NK-92 (cell line): ENCODE data around the gene LCN12.

Experiments
- DNase-seq: peaks from one replicate; lab custom pipeline; 2025; ENCODE audit not compliant: unreplicated experiment; lab: John Stamatoyannopoulos, UW

Gene LCN12

DNA sequence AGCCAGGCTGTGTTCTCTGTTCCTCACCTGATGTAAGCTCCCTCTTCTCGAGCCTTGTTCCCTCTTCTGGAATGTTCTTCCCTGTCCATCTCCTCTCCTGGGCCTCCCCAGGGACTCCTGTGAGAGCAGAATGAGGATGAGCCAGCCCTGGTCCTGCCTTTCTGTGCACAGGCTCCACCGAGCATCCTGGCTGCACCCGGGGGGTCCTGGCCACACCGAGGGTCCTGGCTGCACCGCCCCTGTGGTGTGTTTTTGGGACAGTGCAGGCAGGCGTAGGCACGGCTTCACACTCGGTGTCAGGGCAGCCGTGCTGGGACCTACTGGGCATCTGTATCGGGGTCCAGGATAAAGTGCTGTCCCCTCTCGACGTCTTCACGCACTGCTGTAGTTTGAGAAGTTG lies 25.3 kb upstream of the LCN12 start:
- no peak for DNase-seq

DNA sequence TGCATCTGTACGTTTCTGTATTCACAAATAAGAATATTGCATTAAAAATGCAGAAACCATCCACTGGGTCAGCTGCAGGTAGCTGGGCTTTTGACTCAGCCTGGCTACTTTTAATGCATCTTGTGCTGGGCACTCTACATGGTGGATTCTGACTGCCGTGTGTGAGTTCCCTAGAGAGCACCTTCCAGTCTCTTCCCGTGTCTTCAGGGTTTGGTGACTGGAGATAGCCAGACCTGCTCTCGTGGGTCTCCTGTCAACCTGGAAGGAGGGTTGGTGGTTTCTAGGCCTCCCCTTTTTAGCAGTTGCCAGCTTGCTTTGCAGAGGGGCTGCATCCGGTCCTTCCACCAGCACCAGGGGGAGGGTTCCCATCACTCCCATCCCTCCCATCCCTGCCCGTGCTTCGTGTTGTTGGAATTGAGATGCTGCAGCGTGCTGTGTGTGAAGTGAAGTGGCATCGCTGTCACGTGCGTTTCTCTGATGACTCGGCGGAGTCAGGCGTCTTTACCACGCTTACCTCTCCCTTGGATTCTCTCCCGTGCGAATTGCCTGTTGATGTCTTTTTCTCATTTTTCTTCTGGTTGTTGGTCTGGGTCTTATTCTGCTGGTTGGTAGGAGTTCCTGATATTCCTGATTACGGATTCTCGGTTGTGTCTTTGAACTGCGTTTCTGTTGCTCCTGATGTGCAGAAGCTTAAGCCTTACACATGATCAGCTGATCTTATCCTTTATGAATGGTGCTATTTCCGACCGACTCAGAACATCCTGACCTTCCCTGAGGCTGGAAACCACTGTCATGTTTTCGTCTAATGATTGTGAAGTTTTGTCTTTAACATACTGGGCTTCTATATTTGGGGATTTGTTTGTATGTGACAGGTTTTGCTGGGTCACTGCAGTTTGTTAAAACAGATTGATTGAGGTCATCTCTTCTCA lies 24.5 kb upstream of the LCN12 start:
- DNase-seq = no peak

DNA sequence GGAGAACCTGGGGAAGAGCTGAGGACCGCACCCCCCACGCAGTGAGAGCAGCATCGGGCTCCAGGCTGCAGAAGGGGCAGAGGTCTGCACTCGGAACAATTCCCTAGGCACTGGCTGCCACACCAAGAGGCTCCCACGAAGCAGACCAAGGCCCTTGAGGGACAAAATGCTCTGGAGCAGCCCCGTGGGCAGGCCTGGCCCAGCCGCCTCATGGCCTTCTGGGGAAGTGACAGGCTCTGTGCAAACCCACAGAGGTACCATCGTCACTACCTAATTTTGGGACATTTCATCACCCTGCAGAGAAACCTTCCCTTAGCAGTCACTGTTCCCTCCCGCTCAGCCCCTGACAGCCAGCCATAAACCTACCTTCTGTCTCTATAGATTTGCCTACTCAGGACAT lies 23.5 kb upstream of the LCN12 start:
- DNase-seq = no peak

DNA sequence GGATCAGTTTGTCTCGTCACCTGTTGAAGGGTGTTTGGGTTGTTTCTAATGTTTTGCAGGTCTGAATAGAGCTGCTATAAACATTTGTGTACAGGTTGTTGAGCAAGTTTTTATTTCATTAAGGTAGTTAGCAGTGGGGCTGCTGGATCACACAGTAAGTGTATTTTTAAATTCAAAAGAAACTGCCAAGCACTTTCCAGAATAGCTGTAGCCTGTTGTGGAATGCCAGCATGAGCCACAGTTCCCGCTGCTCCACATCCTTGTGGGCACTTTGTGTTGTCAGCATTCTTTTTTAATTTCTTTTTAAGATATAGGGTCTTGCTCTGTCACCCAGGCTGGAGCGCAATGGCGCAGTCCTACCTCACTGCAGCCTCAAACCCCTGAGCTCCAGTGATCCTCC lies 22.1 kb upstream of the LCN12 start:
- DNase-seq = no peak

DNA sequence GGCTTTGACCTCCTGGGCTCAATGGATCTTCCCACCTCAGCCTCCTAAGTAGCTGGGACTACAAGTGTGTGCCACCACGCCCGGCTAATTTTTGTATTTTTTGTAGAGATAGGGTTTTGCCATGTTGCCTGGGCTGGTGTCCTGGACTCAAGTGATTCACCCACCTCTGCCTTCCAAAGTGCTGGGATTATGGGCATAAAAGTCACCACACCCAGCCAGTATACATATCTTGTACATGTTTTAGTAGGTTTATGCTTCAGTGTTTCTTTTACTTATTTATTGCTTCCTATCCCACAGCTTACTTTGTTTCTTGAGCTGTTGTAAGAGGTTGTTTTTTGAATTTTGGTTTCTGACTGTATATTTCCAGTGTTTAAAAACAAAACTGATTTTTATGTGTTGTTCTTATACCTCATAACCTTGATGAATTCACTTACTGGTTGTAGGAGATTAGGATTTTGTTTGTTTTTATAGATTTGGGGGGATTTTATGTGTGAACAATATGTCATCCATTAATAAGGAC lies 20.4 kb upstream of the LCN12 start:
- no peak for DNase-seq

DNA sequence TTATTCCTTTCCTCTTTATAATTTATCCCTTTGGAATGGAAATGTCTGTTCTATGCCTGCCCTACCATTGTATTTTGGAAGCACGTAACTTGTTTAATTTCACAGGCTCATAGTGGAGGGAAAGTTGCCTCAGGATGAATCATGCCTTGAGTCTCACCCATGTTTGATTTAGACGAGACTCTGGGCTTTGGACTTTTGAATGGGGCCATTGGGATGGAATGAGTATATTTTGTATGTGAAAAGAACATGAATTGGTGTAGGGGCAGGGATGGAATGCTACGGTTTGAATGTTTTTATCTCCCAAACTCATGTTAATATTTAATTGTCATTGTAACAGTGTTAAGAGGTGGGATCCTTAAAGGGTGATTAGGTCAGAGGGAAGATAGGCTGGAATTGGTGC lies 17.8 kb upstream of the LCN12 start:
- DNase-seq = no peak

DNA sequence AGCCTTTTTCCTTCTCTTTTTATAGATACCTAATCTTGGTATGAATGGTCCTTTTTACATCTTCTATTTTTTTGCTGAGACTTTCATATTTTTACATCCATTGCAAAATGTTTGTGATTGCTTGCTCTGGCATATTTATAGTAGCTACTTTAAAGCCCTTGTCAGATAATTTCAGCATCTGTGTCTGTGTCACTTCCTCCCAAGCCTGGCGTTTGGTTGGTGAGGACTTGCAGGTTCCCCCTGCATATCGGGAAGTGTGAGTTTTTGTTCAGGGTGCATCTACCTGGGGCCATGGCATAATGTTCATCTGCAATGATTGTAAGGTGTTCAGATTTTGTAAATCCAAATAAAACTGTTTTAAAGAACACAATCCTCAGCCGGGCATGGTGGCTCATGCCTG lies 16.4 kb upstream of the LCN12 start:
- DNase-seq = no peak

DNA sequence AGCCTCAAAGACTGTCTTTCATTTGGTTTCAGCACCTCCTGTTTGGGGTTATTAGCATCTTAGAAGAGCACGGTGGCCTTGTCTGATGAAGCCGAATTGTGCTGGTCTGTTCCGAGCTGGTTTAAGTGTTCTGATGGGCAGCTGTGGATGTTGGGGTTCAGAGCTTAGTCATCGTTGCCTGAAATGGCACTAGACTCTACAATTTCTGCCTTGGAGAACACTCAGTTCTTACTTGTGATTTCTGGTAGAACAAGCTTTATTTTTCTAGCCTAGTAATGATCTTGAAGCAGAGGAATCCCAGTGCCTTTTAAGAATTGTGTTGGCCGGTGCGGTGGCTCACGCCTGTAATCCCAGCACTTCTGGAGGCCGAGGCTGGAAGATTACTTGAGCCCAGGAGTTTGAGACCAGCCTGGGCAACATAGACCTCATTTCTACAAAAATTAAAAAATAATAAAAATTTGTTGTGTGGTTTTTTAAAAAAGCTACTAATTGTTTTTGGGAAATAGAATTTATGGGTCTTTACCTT lies 15.4 kb upstream of the LCN12 start:
- no peak for DNase-seq

DNA sequence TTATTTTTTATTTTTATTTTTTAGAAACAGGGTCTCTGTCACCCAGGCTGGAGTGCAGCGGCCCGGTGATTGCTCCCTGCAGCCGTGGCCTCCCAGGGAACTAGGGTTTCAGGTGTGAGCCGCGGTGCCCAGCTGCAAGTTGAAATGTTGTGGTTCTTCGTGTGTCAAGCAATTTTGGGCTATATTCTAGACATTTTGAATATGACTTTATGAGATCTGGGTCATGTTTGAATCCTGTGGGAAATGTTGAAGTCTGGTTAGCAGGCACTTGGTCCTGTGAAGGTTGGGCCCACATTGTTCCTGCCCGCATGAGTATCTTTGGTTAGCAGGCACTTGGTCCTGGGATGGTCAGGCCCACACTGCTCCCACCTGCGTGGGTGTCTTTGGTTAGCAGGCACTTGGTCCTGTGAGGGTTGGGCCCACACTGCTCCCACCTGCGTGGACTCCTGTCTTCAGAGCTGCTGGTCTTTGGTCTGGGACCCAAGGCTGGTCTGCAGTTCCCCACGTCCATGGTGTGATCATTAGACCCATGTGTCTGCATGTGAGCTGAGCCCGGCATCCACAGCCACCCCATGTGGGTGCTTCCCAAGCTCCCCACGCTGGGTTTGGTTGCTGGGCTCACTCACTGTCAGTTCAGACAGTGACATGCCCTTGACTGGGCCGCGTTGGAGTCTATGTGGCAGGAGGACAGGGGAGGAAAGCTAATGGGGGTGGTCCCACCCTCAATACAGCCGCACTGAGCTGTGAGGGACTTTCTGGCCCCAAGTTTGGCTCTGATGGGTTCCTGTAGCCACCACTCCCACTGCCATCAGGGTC lies 14.7 kb upstream of the LCN12 start:
- DNase-seq = no peak

DNA sequence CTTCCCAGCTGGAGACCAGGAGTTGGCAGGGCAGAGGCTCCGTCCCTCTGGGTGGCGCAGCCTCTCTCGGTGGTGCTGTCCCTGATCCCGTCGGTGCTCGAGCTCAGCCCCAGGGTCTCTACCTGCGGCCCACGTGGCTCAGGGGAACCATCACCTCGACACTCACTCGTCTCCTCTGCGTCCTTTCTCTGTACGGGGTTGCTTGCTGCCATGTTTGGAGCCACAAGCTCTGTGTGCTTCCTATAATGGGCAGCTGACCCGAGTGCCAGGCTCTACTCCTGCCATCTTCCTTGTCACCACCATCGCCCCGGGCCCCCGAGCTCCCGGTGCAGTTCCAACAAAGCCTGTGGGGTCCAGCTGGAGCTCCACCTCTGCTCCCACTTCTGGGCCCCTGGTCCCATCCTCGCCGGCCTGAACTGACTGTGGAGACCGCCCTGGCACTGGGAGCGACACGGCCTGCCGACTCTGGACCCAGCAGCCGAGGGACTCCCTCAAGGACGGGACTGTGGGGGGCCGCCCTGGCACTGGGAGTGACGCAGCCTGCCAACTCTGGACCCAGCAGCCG lies 12.6 kb upstream of the LCN12 start:
- DNase-seq = no peak

DNA sequence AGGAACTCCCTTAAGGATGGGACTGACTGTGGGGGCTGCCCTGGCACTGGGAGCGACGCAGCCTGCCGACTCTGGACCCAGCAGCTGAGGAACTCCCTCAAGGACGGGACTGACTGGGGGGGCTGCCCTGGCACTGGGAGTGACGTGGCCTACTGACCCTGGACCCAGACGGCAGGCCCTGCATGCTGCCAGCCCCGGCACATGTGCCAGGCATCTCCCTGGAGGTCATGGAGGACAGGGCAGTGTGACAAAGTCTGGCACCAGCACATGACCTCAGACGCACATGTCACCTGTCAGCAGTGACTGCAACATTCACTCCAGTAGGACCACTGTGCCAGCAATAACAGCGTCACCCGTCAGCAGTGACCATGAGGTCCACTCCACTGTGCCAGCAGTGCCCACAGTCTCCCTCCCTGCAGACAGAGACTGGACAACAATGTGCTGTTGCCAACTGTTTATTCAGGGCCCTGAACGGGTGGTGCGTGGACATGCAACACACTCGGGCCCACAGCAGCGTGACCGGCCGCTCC lies 12.0 kb upstream of the LCN12 start:
- DNase-seq = no peak

DNA sequence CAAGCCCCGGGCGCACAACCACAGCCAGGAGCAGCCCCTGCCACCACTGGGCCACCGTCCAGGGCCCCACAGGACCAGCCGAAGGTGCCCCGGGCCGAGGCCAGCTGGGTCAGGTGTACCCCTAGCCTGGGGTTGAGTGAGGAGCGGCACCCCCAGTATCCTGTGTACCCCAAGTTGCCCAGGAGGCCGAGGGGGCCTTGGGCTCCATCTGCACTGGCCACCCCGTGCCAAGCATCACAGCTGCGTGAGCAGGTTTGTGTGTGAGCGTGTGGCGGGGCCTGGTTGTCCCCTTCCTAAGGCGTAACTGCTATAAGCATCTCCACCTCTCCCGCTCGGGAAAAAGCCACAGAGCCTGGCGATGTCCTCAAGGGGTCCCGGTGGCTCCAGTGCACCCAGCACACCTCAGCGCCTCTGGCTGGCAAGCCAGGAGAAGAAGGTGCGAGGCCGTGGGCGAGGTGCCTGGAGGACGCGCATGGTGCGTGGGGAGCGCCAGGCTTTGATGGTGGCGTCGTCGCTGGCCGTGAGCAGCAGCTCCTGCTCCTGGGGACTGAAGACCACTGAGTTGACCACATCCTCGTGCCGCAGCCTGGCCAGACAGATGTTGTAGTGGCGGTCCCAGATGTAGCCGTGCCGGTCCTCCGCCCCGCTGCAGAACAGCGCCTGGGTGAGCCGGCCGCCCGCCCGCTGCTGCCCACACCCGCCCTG lies 11.4 kb upstream of the LCN12 start:
- DNase-seq = no peak

DNA sequence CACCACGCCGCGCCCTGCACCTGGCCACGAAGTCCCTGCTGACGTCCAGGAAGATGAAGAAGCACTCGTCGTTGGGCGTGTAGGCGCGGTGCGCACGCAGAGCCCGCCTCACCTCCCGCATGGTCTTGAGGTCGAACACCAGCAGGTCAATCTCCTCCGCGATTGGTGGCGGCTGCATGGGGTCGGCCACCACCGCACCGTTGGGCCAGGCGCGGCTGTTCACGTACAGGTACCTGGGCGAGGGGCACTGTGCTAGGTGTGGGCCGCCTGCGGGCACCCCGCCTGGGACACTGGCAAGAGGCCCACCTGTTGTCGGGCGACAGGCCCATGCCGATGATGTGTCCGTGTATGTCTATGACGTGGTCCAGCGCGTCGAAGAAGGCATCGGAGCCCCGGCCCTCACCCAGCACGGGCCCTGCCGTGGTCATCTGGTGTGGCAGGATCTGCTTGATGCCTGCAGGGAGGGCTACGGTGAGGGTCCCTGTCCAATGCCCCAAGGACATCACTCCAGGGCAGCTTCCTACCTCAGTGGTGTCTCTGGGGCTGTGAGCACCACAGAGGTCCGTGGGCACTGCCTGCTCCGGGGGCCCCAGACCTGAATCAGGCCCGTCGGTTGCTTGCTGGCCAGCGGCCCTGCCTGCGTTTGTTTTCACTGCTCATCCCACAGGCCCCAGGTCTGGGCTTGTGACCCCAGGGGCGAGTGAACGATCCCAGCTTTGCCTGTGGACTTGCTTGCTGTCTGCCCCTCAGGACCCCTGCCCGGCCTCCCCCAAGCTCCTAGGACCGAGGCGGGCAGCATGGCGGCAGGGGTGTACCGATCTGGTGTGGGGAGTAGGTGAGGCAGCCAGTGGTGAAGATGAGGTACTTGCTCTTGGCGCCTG lies 10.6 kb upstream of the LCN12 start:
- DNase-seq = no peak

DNA sequence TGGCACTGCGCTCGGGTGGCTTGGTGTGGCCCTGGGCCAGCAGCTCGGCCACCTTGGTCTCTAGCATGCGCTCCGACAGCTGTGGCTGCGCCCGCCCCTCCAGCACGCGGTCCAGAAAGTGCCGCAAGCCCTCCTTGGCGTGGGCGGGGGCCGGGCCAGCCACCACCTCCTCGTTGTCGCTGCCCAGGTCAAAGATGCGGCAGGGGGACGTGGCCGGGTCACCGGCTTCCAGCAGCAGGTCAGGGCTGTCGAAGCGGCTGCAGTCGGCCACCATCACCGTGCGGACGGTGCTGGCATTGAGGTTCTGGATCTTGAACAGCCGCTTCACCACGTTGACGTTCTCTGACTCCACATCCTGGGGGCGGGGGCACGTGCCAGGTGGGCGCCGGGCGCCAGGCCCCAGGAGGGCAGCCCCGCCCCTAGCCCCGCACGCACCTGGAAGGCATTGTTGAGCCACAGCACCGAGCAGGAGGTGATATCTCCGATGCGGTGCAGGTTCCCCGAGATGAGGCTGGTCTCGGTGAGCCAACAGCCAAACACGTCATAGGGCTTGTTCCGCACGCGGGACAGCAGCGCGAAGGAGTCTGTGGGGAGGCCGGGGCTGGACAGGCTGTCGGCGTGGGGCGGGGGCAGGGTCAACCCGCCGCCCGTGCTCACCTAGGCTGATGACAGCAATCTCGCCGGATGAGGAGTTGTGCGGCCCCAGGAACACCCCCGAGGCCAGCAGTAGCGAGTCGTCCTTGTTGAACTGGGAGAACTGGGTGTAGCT lies 9.8 kb upstream of the LCN12 start:
- no peak for DNase-seq

DNA sequence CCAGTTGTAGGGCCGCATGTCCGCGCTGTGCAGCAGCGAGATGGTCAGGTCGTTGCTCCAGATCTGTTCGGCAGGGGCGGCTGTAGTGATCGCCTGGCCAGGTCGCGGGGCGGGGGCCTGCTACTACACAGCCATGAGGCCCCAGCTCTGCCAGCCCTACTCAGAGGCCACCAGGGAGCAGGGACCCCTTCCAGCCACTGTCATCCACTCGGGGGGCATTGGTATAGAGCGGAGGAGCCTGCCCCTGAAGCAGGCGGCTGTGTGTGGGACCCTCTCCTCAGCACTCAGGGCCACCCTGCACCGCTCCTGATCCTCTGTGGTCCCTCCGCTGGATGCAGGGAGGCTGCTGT lies 9.2 kb upstream of the LCN12 start:
- DNase-seq = no peak

DNA sequence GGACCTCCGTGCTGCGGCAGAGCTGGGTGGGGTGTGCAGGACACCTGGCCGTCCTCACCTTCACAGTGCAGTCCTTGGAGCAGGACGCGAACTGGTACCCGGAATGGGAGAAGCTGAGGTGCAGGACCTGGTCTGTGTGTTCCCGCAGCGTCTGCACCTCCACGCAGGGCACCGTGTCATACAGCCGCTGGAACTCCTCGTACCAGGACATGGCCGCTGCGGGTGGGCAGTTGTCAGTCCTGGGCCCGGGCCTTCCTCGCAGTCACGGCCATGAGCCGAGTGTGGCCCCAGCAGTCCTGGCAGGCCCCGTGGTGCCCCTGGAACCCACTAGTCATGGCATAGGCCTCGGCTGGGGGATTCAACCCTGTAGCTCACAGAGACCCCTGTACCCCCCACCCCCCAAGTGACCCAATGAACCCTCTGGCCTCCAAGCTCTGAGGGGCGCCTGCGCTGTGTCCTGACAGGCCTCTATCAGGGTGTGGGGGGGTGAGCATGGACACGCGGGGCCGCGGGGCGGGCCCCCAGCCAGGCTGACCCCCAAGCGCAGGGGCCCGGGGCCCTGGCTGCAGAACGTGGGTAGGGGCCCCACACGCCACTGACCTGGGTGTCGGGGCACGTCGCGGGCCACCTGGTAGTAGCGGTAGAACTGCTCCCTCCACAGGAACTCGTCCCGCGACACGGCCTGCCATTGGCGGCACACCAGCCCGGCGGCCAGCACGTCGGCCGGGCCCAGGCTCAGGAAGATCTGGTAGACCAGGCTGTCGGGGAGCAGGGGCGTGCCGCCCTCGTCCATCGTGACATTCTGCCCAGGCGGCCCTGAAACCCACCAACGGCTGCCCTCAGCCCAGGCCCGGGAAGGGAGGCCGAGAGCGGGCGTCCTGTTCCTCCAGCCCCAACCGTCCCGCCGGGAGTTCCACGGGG lies 8.5 kb upstream of the LCN12 start:
- DNase-seq = no peak

DNA sequence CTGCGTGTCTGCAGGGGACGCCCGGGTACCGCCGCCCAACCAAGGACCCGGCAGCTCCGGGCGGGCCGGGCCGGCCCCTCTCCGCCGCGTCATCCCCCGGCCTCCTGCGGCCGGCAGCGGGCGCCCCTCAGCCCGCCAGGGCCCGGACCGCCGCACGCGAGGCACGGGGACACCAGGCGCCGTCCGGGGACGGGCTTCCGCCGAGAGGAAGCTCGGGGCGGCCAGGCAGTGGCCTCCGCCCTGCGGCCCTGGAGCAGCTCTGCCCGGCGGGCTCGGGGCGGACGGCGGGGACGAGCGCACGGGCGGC lies 7.9 kb upstream of the LCN12 start:
- DNase-seq = no peak
